SK-N-MC (cell line): ENCODE results near the gene TEKTIP1.

Experiments
- EZH2 ChIP-seq: fragments of 200-600 bp; sonication (generic); IDR thresholded peaks from one replicate; pipeline ENCODE4 v1.6.1; 2017; ENCODE audit warnings: antibody characterized with exemption
- FOXP2 ChIP-seq: optimal IDR thresholded peaks from 2 replicates; pipeline ENCODE3; 2011; ENCODE audit warnings: mild to moderate bottlenecking, moderate library complexity; ENCODE audit not compliant: insufficient read depth; ENCODE audit errors: extremely low read length, control extremely low read depth
- POLR2AphosphoS5 ChIP-seq: IDR thresholded peaks from 2 replicates; pipeline ENCODE4 v1.6.1; 2012; ENCODE audit warnings: mild to moderate bottlenecking, low read depth, low read length, borderline replicate concordance

DNA sequence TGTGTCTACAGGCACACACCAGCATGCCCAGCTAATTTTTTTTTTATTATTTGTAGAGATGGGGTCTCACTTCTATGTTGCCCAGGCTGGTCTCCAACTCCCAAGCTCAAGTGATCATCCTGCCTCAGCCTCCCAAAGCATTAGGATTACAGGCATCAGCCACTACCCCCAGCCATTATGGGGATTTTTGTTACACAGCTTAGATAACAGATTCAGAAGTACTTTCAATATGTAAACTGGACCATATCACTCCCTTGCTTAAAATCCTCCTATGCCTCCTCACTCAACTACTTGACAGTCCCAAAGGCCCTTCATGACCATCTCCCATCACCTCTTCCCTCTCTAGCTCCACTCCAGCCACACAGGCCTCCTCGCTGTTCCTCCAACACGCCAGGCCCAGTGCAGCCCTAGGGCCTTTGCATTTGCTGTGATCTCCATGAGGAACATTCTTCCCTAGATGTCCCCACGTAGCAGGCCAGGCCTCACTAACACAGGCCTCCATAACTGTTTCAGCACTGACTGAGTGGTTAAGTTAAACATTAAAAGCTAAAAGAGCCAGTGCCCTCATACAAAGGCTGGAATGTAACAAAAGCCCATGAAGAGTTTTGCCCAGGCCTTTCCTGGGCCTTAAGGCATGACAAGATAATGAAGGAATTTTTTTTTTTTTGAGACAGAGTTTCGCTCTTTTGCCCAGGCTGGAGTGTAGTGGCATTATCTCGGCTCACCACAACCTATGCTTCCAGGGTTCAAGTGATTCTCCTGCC, 41.0 kb upstream of the TEKTIP1 start:
- TF ChIP-seq EZH2: no peak
- no peak for TF ChIP-seq POLR2AphosphoS5
- no peak for TF ChIP-seq FOXP2
